Measurements from ENCODE around the gene PDE6D. TPM values are rescaled to one million over a fixed set of nuclear protein-coding genes. Genes with fewer than 3 reads are reported as not detected.

Gene PDE6D
- total and polyA plus RNA-seq, 2 of the 13 experiments (the other 11 are each of a cell fraction or from before 2014, with no cell fraction given) = 14.1 to 23.2 TPM

DNA sequence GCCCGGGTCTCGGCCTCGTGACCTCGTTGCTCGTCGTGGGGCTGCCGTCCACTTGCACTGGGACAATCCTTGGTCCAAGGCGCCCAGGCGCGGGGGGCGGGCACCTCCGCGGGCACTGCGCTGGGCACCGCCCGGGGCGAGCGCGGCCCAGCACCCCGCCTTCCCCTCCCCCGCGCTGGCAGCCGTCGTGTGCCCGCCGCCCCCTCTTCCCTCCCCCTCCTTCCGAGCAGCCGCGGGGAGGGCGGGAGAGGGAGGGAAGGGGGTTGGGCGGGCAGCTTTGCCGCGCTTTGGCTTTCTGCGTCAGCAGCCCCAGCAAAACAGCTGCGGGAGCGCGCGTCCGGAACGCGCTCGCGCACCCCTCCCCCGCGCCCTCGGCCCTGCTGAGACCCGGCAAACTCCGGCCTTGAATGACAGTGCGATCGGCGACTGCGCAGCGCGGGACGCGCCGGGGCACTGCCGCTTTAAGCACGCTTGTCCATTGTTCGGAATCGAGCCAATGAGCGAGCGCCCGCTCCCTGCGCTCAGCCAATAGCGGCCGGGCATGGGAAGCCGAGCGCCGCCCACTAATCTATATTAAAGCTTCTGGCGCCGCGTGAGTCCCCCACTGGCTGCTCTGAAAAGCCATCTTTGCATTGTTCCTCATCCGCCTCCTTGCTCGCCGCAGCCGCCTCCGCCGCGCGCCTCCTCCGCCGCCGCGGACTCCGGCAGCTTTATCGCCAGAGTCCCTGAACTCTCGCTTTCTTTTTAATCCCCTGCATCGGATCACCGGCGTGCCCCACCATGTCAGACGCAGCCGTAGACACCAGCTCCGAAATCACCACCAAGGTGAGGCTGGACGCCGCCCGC is 72.9 kb downstream of the PDE6D start, which contains the start of gene PTMA (continued):
- TF ChIP-seq, protein P1, sequence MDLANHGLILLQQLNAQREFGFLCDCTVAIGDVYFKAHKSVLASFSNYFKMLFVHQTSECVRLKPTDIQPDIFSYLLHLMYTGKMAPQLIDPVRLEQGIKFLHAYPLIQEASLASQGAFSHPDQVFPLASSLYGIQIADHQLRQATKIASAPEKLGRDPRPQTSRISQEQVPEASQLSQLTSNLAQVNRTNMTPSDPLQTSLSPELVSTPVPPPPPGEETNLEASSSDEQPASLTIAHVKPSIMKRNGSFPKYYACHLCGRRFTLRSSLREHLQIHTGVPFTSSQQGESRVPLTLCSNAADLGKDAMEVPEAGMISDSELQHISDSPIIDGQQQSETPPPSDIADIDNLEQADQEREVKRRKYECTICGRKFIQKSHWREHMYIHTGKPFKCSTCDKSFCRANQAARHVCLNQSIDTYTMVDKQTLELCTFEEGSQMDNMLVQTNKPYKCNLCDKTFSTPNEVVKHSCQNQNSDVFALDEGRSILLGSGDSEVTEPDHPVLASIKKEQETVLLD (CRISPR knock-in tag; IDR thresholded peaks at IDR 0.05; ENCODE audit: low read depth) = peak; percentile 79
- TF ChIP-seq, protein P2, sequence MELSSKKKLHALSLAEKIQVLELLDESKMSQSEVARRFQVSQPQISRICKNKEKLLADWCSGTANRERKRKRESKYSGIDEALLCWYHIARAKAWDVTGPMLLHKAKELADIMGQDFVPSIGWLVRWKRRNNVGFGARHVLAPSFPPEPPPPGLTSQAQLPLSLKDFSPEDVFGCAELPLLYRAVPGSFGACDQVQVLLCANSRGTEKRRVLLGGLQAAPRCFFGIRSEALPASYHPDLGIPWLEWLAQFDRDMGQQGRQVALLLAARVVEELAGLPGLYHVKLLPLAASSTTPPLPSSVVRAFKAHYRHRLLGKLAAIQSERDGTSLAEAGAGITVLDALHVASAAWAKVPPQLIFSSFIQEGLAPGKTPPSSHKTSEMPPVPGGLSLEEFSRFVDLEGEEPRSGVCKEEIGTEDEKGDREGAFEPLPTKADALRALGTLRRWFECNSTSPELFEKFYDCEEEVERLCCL (CRISPR knock-in tag; IDR thresholded peaks at IDR 0.05; ENCODE audit: borderline replicate concordance) = no peak; the same call in 1 of the 2 replicates
- TF ChIP-seq NCOA1 (CRISPR knock-in tag; IDR thresholded peaks at IDR 0.05) (no peak), ZNF256 (CRISPR knock-in tag; conservative IDR thresholded peaks at IDR 0.05) (no peak), ZZZ3 (CRISPR knock-in tag; IDR thresholded peaks at IDR 0.05; ENCODE audit: borderline replicate concordance) (no peak), ATF1 (CRISPR knock-in tag; IDR thresholded peaks at IDR 0.05) (no peak), MTF1 (CRISPR knock-in tag; IDR thresholded peaks at IDR 0.05) (no peak), ZNF264 (CRISPR knock-in tag; IDR thresholded peaks at IDR 0.05) (0 out of 2 replicates have a peak, but pooled peaks have one; percentile 47), KDM5A (IDR thresholded peaks at IDR 0.05; ENCODE audit: borderline replicate concordance, low read length) (no peak; the same call in 1 of the 2 replicates), ZNF251 (CRISPR knock-in tag; IDR thresholded peaks at IDR 0.05) (no peak), TRIM24 (CRISPR knock-in tag; IDR thresholded peaks at IDR 0.05) (no peak), AHR (CRISPR knock-in tag; IDR thresholded peaks at IDR 0.05) (peak; percentile 24; the same call in 1 of the 2 replicates), PHF21A (CRISPR knock-in tag; IDR thresholded peaks at IDR 0.05) (peak; percentile 86)
- TF ChIP-seq, protein P3, sequence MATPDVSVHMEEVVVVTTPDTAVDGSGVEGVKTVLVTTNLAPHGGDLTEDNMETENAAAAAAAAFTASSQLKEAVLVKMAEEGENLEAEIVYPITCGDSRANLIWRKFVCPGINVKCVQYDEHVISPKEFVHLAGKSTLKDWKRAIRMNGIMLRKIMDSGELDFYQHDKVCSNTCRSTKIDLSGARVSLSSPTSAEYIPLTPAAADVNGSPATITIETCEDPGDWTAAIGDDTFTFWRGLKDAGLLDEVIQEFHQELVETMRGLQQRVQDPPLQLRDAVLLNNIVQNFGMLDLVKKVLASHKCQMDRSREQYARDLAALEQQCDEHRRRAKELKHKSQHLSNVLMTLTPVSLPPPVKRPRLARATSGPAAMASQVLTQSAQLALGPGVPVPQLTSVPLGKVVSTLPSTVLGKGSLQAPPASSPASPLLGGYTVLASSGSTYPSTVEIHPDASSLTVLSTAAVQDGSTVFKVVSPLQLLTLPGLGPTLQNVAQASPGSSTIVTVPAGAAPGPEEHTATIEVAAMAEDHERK (CRISPR knock-in tag; IDR thresholded peaks at IDR 0.05; ENCODE audit: low read depth) = no peak
- TF ChIP-seq, protein P4, sequence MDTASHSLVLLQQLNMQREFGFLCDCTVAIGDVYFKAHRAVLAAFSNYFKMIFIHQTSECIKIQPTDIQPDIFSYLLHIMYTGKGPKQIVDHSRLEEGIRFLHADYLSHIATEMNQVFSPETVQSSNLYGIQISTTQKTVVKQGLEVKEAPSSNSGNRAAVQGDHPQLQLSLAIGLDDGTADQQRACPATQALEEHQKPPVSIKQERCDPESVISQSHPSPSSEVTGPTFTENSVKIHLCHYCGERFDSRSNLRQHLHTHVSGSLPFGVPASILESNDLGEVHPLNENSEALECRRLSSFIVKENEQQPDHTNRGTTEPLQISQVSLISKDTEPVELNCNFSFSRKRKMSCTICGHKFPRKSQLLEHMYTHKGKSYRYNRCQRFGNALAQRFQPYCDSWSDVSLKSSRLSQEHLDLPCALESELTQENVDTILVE (CRISPR knock-in tag; IDR thresholded peaks at IDR 0.05) = no peak
